Hematopoietic multipotent progenitor cell treated with erythropoietin and hydrocortisone succinate and interleukin-3 and kit ligand, for 8 days (in vitro differentiated cells): Measurements from ENCODE around the gene HTR3A.

Experiments used
- DNase-seq: peaks from one replicate; pipeline ENCODE4 v3.0.0-alpha.2; 2015

HTR3A gene

DNA sequence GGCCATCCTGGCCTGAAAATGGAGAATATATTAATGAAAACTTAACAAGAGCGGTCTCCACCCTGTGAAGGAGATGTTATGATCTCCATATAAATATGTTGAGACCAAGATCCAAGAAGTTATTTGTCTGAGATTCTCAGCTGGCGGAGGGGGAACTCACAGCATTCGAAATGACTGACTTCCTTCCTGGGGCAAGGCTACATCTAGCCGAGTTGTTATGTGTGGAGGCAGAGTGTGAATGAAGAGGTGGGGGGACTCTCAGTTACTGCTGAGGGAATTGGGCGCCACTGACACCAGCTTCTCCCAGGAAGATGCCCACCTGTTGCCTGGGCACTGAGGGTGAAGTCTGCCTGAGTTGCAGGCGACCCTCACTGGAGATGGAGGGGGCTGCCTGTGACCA is 5.9 kb downstream of the HTR3A start:
- no peak for DNase-seq

DNA sequence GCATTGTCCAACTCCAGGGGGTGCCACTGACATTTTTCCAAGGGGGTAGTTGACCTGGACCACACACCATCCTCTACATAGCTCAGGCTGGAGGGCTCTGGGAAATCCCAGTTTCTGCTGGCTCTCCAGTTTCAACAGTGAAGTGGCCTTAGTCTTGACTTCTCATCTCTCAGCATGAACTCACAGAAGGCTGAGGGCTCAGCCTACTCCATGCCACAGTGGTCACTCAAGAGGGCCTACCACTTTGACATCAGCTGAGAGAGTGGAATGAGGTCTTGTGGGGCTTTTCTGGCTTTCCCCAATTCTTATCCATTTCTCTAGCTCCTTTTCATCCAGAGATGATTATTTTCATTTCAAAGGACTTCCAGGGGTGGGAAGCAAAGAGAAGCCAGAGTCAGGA is 7.4 kb downstream of the HTR3A start:
- DNase-seq: no peak

DNA sequence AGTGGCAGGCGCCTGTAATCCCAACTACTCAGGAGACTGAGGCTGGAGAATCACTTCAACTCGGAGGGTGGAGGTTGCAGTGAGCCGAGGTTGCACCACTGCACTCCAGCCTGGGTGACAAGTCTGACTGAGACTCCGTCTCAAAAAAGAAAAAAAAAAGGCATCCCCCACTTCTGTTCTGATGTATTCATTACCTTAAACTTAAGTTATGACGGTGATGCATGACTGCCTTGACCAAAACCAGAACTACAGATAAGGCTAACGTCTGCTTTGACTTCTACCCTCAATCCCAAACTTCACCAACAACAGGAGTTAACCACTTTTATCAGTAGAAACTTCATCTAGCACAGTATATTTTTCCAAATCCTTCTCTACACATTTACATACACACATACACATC is 9.9 kb downstream of the HTR3A start:
- no peak for DNase-seq

DNA sequence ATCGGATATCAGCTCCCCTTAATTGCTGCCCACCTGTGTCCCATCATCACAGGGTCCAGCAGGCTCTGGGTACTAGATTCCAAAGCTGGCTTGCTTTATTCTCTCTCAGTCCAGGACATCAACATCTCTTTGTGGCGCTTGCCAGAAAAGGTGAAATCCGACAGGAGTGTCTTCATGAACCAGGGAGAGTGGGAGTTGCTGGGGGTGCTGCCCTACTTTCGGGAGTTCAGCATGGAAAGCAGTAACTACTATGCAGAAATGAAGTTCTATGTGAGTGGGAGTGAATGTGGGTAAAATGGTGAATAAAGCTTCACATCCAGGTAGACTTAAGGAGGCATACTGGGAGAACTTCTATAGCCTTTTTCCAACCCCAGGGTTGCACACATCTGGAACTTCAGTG is 11.0 kb downstream of the HTR3A start:
- no peak for DNase-seq

DNA sequence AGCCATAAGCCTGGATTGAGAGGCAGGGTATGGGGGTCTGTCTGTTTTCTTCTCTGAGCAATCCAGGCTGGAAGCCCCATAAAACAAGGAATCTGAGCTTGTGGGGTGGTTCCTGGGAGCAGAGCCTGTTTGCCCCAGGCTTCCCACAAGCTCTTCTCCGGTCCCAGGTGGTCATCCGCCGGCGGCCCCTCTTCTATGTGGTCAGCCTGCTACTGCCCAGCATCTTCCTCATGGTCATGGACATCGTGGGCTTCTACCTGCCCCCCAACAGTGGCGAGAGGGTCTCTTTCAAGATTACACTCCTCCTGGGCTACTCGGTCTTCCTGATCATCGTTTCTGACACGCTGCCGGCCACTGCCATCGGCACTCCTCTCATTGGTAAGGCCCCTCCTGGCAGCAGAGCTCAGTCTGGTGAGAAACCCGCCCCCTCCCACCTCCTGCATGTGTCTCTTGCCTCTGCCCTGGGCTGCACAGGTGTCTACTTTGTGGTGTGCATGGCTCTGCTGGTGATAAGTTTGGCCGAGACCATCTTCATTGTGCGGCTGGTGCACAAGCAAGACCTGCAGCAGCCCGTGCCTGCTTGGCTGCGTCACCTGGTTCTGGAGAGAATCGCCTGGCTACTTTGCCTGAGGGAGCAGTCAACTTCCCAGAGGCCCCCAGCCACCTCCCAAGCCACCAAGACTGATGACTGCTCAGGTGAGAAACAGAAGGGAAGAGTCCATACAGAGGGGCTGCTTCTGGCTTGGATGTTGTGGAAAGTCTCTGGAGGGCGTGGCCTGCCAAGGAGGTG is 11.6 kb downstream of the HTR3A start:
- no peak for DNase-seq

DNA sequence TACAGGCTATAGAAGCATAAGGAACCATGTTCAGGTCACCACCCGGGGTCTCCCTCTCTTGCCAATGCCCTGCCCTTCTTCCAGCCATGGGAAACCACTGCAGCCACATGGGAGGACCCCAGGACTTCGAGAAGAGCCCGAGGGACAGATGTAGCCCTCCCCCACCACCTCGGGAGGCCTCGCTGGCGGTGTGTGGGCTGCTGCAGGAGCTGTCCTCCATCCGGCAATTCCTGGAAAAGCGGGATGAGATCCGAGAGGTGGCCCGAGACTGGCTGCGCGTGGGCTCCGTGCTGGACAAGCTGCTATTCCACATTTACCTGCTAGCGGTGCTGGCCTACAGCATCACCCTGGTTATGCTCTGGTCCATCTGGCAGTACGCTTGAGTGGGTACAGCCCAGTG is 14.5 kb downstream of the HTR3A start:
- no peak for DNase-seq

DNA sequence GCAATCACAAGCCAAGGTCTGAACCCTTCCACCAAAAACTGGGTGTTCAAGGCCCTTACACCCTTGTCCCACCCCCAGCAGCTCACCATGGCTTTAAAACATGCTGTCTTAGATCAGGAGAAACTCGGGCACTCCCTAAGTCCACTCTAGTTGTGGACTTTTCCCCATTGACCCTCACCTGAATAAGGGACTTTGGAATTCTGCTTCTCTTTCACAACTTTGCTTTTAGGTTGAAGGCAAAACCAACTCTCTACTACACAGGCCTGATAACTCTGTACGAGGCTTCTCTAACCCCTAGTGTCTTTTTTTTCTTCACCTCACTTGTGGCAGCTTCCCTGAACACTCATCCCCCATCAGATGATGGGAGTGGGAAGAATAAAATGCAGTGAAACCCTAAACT is 15.0 kb downstream of the HTR3A start:
- no peak for DNase-seq

DNA sequence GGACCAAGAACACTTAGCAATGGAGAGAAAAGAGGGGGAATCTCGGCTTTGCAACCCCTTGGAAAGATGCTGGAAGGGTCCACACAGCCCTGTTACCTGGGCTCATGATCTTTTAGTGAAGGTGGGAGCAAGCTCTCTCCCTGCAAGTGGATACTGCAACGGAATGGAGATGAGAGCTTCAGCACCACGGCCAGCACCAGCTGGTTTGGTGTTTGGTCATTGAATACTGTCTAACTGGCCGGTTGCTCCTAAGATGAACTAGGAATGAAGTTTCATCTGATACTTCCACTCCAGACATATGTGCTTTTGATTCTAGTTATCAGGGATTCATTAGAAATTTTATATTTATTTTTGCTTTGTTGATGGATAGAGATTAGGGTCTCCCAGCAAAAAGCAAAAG is 16.3 kb downstream of the HTR3A start:
- peak; percentile 37 for DNase-seq

DNA sequence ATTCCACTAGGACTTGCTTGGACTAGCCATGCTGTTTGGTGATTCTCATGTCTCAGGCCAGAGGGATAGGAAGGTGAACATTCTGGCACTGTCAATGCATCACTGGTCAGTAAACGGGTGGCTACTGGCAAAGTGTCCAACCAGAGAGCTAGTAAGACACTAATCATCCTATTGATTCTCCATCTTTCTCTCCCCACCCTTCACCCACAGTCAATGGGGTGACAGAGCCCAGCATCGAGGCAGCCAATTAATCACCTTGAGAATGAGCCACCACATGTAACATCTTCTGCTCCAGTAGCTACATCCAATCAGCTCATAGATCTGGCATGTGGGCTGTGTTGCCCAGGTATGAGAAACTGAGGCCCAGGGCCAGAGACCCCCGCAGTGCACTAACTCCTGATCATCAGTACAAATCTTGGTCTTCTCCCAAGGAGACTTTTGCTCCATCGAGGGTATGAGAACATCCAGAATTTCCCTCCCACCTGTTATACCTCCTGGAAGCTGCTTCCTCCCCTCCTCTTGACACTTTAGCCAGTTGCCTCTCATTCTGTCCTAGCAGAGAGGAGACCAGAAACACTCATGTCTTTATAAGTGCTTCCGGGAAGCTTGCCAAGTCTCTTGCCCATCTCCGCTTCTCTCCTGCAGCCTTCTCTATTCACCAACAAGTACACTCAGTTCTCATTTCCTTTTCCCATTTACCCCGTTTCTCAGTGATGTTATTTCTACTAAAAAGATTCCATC is 17.0 kb downstream of the HTR3A start:
- DNase-seq: no peak

DNA sequence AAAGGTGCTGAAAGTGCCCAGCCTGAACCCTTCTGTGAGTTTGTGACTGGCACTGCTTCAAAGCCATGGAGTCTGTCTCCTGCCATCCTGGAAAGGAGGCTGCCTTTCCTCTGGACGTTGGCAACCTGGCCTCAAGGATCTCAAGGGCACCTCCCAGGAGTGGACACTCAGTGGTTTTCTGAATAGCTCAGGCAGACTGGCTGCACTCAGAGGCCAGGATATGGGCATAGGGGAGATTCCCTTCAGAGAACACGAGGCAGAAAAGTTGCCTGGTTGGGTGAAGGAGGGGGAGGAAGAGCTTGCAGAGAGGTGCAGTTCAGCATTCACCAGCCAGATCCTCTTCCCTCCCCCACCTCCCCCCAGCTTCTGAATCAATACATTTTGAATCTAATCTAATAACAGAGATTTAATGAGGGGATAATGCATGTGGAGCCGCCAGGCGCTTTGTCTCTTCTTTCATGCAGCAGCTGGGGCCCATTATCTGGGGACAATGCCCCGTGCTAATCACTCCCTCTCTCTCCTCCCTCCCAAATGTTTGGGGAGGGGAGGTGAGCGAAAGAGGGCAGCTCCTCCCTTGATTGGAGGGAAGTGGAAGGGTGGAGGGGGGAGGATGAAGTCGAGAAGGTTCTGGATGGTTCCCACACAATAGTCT is 17.7 kb downstream of the HTR3A start:
- no peak for DNase-seq

DNA sequence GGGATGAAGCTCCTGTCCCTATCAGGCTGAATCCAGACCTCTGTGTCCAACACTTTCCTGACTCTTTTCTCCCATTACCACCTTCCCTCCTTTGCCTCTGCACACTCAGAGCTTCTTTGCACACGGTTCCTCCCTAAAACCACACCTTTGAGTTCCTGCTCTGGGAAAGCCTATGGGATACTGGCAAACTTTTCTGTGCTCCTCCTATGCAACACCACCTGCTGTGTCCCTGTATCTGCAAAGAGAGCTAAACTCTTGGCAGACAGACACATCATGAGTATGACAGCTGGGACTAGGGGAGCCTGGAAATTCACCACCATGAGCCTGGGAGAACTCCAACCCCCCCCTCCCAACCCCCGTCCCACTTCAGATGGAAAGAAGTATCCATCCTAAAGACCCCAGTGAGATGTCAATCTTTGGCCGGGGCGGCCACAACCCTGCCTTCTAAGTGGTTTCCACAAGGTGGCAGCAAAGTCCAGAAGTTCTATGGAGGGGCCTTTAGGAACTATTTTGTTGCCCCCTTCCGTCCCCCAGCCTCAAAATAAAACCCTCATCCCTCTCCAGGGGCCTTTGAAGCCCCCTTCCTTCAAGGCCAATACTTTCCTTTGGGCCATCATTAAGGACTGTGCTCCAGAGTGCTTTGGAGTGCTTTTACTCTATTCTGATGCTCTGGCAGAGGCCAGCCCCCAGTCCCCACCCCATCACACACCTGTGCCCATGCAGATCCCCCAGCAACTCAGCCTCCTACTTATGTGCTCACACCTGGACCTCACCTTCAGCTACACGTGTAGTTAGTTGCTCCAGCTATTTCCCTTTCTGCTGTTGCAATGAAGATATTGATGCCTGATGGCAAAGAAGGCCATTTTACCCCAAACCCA is 19.4 kb downstream of the HTR3A start:
- DNase-seq: peak; percentile 20

DNA sequence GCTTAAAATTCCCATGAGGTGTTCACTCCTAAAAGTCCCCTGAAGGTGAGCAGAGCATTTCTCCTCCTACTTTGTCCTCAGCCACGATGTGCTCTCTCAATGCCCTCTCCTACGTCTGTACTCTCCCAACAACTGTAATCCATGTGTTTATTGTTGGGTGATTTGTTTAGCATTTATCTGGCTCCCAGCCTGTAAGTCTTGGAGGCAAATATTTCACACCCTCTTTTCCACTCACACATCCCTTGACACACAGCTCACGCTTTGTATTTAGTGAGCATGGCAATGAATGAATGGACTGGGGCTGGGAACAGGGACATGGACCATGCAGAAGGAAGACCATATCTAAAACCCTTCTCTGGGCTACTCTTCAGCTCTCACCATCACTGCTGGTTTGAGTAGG is 22.6 kb downstream of the HTR3A start:
- no peak for DNase-seq

DNA sequence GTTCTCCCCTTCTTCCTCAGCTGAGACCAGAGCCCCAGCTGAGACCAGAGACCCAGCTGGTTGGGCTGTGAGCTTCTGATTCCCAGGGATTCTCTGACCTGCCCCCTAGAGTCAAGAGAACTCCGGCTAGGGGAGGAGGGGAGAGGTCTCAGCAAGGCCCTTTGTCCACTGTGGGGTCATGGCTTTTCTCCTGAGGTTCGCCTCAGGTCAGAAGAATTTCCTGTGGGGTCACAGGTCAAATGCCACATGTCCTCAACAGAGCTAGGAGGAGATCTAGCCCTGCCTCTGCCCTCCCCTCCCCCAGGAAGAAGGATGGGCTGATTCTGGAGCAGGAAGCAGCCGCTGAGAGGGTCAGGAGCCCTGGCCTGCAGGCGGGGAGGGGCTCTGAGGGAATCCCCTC is 23.7 kb downstream of the HTR3A start:
- DNase-seq: no peak

DNA sequence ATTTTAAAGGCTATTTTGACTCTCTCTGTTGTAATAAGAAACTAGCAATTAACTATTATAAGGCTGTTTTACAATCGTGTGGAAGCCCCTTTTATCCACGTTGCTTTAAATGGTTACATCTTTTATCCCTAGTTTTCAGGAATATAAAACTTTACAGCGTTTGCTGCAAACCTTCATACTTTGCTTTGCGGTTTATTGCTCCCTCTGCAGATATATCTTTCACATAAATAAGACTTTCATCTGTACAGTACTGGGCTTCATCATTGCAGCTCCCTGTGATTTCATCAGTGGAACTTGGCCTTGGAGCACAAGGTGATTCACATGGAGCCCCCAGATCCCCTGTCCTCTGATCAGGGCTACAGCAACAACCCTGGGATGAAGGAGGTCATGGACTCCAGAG is 25.6 kb downstream of the HTR3A start:
- DNase-seq: no peak

DNA sequence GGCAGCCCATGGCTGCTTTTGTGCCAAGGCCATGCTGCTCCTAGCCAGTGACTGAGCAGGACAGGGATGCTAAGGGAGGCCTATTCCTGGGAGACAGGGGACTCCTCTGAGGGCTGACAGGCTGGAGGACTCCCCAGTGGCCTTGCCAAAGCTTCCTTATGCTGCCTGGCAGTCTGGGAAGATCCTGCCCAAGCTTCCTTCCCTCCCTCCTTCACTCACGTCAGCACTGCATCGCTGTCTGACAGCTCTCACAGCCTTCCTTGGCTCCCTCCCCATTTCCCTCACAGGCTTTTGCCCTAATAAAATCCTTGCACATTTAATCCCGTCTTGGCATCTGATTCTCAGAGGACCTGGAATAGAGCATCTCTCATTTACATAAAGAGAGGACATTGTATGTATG is 26.5 kb downstream of the HTR3A start:
- no peak for DNase-seq

DNA sequence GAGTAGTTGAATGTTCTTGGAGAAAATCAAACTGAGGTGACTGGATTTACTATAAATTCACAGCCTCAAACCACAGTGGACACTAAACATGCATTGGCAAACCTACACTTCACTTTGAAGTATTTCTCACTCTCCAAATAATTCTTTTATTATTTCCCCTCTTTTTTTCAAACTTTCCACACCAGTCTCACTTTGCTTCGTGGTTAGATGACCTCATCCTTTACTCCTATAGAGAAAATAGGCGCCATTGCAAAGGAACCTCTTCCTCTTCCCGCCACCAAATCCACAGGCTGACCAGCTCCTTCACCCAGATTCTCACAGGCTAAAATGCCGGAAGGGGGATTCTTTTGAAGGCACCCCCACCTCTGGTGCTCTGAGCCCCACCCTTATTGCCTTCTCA is 33.4 kb downstream of the HTR3A start:
- DNase-seq: no peak

DNA sequence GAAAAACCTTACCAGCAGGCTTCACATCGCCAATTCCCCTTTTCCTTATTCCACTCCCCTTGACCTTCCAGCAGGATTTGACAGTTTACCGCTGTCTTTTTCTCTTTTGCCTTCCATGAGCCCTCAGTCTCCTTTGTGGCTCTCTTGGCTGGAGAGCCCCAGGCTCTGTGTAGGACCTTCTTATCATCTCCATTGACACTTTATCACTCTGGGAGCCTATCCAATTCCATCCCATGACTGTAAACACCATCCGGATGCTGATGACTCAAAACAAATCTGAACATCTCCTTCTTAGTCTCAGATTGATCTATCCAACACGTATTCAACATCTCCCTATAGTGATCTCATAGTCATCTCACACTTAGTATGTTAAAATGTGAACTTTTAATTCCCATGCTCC is 36.0 kb downstream of the HTR3A start:
- DNase-seq: no peak

DNA sequence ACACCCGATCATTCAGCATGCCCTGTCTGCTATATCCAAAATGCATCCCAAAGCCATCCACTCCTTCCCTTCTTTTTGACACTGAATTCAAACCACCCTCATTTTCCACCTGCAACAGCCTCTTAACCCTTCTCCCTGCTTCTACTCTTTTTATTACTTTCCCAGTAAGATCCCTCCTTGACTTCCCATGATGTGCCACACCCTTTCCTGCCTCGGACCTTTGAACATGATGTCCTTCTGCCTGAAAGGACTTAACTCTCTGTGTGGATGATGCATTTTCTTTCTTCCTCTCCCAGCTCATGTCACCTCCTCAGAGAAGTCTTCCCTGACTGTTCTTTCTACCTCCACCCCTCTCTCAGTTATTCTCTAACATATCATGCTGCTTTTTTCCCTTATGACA is 36.5 kb downstream of the HTR3A start:
- DNase-seq: no peak

DNA sequence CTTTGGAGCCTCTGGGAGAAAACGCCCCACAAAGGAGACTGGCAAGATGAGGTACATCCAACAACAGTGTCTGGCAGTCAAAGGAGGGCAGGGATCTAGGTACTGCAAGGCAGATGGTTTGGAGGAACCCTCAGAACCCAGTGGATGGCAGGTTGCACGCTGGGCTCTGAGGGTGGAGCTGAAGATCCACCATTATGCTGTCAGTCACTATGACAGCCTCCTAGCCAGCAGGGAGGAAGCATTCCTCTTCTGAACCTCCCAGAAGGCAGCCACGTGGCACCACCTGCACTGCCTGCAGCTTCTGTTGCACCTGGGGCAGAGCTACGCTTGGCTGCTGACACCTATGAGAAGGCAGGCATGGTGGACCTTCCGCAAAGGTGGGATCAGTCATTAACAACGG is 40.2 kb downstream of the HTR3A start:
- no peak for DNase-seq

DNA sequence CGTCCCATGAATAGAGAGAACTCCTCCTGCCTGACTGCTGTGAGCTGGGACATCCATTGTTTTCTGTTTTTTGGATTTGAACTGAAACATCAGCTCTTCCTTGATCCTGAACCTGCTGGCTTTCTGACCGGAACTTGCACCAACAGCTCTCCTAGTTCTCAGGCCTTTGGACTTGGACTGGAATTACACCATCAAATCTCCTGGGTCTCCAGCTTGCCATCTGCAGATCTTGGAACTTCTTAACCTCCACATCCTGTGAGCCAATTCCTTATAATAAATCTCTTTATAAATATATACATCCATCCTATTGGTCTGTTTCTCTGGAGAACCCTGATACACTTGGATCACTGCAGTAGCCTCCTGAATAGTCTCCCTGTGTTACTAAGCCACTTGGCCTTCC is 42.1 kb downstream of the HTR3A start:
- no peak for DNase-seq

DNA sequence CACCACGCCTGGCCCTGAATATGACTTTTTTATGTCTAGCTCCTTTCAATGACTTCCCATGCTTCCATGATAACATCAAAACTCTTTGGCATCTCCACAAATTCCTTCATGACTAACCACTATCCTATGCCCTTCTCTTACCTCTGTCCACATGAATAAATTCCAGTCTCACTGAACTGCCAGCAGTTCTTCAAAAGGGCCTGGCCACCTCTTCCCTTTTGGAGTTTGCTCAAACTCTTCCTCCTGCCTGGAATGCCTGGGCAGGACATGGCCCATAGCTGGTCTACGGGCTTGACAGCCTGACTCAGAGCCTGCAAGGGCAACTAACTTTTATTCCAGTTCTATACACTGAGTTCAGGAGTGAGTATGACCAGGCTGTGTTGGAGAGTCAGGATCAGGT is 42.8 kb downstream of the HTR3A start:
- DNase-seq: no peak

DNA sequence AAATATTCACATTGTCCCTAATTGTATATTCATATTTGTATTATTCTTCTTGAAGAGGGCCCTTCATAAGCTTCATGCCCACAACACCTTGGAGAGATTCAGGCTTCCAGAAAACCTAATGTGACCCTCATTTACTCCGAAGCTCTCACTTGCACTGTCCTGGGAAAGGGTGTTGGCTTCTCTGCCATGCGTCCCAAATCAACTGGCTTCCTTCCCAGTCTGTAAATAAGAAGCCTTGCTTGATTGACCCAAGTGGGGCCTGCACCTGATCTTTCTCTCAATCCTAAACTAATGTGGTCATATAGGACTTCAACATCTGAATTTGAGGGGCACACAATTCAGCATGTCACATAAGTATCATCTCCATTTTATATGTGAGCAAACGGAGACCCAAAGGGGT is 44.1 kb downstream of the HTR3A start:
- no peak for DNase-seq

DNA sequence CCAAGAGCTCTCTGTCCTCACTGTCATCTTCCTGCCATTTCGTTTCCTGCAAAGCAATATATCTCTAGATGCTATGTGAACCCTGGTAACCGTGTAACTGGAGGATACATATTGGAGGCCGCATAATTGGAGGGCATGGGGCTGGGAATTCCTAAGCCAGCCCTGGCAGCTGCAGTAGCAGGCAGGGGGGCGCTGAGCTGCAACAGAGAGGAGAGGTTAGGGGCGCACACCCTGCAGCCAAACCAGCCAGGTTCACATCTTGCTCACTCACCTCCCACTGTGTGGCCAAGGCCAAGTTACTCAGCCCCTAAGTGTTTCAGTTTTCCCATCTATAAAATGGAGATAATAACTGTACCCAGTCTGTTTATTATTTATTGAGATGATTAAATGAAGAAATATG is 44.7 kb downstream of the HTR3A start:
- DNase-seq: no peak
